NCI-H146 (cell line): ENCODE data around the gene SYNC.

Experiments
- DNase-seq: peaks from one replicate; lab custom pipeline; 2025; lab: John Stamatoyannopoulos, UW

The SYNC gene

DNA sequence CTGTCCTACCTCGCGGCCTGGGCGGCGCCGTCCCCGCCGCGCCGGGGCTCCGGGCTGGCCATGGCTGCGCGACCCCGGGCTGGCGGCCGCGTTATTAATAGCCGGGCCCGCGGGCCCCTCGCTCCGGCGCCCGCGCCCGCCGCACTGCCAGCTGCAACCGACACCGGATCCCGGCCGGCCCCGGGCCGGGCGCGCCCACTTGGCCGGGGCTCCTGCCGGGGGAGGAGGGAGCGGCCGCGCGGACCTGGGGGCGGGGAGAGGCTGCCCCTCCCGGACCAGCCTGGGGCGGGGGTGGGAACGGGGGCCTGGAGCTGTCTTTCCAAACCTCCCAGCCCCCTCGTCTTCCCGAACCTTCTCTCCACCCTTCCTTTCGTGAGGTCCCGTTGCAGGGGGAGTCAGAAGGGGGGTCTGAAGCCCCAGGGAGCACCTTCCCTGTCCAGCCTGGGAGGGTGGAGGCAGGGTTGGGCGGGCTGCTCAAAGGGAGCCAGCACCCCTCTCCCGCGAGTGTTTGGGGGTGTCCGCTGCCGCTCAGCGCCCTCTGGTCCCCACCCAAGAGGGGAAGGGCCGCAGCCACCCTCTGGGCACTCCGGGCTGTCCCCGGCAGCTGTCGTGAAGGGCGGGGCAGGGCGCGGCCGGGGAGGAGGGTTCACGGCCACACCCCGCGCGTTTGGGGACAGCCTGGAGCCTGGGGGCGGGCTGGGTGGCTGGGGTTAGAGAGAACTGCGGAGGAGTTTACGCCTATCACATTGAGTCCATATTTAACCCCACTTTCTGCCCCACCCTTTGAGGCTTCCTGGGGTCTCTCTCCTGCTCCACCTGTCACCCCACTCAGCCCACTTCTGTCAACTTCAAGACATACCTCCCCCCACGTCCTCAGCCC is at the start of gene SYNC:
SYNC (minus strand) TSS at position 172 of the 880 bp plus-strand sequence; CDS start at position 62, 110 bp downstream.
- peak; percentile 29 for DNase-seq

GRCh38 chr1:32749771-32750170 is 47.2 kb upstream of the SYNC start:
- no peak for DNase-seq

DNA sequence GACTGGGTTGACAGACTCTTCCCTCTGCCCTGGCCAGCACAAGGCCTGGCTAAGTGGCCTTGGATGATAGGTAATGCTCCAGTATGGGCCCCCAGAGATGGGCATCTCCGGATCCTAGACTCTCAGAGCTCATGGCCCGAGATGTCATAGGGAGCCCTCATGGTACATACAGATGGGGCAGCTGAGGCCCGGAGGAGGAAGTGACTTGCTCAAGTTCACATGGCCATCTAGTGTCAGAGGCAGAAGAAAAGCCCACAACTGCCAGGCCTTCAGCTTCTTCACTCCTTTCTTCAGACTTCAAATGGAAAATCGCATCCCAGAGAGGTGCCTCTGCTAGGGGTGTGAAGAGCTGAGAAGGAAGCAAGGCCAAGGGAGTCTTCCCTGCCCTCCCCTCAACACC is 46.8 kb upstream of the SYNC start:
- DNase-seq, result no peak

GRCh38 chr1:32748926-32749325 is 46.4 kb upstream of the SYNC start:
- no peak for DNase-seq

- no peak for DNase-seq
These were observed 45.8 kb upstream of the SYNC start for GRCh38 chr1:32748348-32748747.

DNA sequence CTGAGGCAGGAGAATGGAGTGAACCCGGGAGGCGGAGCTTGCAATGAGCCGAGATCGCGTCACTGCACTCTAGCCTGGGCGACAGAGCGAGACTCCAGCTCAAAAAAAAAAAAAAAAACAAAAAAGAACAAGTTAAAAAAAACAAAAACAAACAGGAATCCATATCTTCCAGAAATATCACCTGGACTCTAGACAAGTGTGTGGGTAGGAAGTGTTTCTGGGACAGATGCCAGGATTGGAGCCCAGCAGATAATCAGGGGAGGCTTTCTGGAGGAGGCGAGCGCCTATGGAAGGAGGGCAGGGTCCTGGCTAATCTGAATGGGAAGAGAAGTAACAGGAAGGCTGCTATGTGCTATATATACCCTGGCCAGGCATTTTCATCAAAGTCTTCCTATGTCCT is 43.6 kb upstream of the SYNC start:
- no peak for DNase-seq

GRCh38 chr1:32744071-32744425 is 41.5 kb upstream of the SYNC start:
- no peak for DNase-seq

GRCh38 chr1:32743380-32744070 is 41.0 kb upstream of the SYNC start:
- DNase-seq, result no peak

GRCh38 chr1:32742956-32743355 is 40.4 kb upstream of the SYNC start:
- DNase-seq, result no peak

DNA sequence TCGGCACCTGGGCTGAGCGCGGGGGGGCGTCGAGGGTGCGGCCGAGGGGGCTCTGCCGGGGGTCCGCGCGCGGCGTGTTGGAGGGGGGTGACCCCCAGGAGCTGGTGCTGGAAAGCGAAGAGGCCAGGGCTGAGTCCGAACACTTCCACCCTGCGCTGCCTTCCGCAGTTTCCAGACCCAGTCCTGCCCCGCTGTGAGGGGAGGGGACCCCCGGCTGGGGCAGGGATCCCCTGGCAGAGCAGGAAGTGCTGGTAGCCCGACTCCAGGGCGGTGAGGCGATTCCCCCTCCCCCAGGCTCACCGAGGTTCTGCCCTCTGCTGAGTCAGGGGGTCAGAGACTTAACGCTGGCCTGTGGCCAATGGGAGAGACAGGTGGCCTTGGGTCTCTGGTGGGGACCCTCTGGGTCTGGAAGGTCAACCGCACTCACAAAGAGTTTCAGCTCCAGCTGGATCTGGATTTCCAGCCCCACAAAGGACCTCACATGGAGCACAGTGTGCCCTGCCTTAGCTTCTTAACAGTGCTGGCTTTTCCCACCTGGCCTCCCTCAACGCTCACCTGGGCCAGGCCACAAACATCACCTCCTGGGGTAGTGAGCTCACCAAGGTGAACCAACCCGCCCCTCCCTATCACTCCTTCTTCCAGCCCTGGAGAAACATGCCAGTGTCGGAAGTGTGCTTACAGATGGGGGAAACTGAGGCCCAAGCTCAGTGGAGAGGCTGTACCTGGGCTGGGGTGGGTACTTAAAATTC is 39.8 kb upstream of the SYNC start:
- DNase-seq, result peak; percentile 42

DNA sequence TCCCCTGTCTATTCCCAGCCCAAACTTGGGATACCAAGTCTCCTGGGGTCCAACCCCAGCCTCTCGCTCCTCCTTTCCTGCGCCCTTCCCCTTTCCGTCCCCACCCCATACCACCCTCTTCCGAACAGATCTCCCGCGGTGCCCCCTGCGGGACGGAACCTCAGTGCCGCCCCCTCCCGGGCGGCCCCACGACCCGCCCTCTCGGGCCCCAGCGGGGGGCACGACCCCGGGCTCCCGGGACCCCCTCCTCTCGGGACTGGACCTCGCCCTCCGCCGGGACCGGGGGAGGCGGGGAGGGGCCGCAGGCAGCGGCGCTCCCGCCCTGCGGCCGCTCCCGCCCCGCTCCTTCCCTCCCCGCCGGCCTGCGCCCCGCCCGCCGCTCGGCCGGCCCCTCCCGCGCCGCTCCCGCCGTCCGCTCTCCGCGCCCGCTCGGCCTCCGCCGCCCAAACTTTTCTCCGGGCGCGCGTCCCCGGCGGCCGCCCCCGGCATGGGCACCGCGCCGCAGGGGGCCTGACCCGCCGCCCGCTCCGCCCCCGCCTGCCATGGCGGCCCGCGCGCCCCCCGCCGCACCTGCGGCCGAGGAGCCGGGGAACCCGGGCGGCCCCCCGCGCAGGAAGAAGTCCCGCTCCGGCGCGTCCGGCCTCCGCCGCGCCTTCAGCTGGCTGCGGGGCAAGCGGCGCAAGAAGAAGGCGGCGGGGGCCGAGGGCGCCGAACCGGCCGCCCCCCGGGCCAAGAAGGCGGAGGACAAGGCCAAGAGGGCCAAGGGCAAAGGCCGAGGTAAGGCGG is 39.0 kb upstream of the SYNC start:
- peak; percentile 31 for DNase-seq

GRCh38 chr1:32741059-32741412 is 38.5 kb upstream of the SYNC start:
- no peak for DNase-seq

- DNase-seq, result no peak
These were observed 34.5 kb upstream of the SYNC start for GRCh38 chr1:32736812-32737791.

DNA sequence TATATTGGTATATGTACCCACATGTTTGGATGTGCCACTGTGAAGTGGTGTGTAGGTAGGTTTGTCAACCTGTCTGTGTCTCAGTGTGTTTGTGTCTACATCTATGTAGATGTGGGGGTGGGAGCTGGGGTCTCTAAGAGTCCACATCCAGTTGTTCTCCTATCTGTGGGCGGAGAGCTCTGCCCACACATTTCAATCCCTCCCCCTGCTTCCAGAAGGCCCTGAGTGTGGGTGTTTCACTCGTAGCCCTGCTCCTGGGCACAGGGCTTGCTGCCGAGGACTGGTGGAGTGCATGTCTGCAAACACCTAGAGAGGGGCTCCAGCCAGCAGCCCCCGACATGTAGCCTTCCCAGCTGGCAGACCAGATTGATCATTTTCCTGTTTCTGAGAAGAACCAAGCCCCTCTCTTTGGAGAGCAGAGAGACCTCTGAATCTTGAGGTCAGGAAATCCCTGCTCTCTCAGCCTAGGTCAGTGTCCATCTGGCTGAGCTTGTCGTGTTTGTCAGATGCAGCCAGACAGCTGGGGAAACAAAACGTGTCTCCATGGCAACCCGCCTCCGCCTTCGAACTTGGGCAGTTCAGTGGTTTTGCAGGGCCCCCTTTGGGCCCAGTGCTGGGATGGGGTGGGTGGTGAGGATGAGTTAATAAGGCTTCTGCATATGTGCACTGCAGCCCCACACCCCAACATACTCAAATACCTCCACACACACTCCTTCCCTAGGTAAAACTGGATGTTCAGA is 31.2 kb upstream of the SYNC start:
- DNase-seq, result peak; percentile 36

- peak; percentile 21 for DNase-seq
These were observed 26.9 kb upstream of the SYNC start for GRCh38 chr1:32729254-32730046.

DNA sequence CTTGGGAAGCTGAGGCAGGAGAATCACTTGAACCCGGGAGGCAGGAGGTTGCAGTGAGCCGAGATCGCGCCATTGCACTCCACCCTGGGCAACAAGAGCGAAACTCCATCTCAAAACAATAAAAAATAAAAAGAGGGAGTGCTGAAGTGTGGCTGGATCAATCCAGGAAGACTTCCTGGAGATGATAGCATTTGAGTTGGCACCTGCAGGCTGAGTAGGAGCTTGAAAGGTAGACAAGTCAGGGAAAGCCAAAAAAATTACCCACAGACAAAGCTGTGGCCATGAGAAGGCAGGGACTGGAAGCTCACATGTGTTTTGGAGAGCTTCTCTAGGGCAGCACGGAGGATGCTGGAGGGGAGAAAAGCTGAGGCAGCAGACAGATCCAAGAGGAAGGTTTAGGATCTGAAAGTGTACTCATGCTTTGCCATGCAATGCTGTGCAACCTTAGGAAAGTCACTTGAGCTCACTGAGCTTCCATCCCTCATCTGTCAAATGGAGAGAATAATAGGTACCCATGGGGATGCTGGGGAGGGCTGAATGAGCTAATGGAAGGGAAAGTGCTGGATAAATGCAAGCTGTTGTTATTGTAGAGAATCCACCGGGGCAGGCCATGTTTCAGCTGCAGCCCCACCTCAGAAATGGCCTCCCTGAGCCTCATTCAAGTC is 26.0 kb upstream of the SYNC start:
- no peak for DNase-seq

GRCh38 chr1:32727876-32728275 is 25.3 kb upstream of the SYNC start:
- no peak for DNase-seq

DNA sequence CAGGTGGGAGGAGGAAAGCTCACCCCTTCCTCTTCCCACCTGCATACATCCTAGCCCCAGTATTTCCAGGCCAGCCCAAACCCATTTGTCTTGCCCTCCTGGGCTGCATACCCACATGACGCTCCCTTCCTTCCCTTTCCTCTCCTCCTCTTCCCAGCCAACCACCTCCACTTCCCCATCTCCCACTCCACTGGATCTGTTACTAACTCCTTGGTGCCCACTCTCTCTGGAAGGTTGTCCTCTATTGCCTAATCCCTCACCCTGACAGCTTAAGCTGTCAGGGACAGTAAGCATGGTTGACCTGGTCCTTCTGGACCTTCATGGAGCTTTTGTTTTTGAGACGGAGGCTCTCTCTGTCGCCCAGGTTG is 23.0 kb upstream of the SYNC start:
- DNase-seq, result no peak
